Measurements from ENCODE around the gene TNFRSF17.

DNA sequence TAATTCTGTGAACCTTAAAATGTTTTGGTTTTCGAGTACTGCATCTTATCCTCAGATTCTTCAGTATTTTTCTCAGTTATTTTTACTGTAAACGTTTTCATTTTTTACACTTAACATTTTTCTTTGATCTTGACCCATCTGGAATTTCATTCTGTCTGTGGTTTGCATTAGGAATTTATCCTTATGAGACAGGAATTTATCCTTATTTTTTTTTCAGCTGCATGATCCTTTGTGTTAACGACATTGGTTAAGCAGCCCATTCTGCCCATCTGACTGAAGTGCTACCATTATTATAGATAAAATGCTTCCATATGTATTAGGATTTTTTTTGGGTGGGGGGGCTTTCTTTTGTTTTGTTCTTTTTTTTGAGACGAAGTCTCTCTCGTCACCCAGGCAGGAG is 52.5 kb downstream of the TNFRSF17 start:
- TF ChIP-seq, protein P1, sequence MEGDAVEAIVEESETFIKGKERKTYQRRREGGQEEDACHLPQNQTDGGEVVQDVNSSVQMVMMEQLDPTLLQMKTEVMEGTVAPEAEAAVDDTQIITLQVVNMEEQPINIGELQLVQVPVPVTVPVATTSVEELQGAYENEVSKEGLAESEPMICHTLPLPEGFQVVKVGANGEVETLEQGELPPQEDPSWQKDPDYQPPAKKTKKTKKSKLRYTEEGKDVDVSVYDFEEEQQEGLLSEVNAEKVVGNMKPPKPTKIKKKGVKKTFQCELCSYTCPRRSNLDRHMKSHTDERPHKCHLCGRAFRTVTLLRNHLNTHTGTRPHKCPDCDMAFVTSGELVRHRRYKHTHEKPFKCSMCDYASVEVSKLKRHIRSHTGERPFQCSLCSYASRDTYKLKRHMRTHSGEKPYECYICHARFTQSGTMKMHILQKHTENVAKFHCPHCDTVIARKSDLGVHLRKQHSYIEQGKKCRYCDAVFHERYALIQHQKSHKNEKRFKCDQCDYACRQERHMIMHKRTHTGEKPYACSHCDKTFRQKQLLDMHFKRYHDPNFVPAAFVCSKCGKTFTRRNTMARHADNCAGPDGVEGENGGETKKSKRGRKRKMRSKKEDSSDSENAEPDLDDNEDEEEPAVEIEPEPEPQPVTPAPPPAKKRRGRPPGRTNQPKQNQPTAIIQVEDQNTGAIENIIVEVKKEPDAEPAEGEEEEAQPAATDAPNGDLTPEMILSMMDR (IDR thresholded peaks at IDR 0.05), result no peak
- TF ChIP-seq POLR2A (IDR thresholded peaks at IDR 0.05), result no peak
